Activated gamma-delta T cell (primary cell): ENCODE data around the gene MUC5B.

Experiments used
- DNase-seq: peaks from one replicate; lab custom pipeline; 2025; lab: John Stamatoyannopoulos, UW

MUC5B gene

DNA sequence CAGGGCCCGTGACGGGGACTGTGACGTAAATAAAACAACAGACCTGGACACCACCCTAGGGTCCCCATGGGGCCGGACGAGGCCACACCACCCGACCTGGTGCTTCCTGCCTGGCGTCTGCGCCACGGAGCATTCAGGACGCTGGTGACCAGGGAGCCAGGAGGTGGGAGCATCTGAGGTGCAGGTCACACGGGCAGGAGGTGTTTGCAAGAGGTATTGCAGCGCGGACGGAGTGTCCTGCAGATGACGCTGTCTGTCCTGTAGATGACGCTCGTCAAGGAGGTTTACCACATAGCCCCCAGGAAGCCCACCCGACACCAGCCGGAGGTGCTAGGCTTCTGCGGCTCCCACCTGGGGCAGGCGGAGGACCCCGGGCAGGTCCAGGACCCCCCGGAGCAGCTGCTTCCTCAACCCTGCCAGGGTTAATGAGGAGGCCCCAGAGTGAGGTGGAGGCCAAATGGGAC is 986 bp upstream of the MUC5B start:
- no peak for DNase-seq

GRCh38 chr11:1223346-1224110 is 662 bp downstream of the MUC5B start:
- DNase-seq, result no peak

DNA sequence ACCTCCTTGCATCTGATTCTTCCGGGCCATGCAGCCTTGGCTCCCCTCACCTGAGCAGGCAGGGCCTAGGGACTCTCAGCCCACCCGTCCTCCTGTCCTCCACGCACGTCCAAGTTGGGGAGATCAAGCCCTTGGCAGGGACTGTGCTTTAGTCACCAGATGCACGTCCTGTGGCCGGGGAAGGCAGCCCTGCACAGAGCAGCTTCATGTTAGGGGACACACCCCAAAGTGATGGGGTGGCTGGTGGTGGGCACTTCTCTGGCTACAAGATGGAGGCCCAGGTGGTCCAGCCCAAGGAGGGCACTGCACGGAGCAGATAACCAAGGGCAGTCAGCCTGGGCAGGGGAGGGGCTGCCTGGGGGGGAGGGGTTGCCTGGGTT is 1.2 kb downstream of the MUC5B start:
- no peak for DNase-seq

DNA sequence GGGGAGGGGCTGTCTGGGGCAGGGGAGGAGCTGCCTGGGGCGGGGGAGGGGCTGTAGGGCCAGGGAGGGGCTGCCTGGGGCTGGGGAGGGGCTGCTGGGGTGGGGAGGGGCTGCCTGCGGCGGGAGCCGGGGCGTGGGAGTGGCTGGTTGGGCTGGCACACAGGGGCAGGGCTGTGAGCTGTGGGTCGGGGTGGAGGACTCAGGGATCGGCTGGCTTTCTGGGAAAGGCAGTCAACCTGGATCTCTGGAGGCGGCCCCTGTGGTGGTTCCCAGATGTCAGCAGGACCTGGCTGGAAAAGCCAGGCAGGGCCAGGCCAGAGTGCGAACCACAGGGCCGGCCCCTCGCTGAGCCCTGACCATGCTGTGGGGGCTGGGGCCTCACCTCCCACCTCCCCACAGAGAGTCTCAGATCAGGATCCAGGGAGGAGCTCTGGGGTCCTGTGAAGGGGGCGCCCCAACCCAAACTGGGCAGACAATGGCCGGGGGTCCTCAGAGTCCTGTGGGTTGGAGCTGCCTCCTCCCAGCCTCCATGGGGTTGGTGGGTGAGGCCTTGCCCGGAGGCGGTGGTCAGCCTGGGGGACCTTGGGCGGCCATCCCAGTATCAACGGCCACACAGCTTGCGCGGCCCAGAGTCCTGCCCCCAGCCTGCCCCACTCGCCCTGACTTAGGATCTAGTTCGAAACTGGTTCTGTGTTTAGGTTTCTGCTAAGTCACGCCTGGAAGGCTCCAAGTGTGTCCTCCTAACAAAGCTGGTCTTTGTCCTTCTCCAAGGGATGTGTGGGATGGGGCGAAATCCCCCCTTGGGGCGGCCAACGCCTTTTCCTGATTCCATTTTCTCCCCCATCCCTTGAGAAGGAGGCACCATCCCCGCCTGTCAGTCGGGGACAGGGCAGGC is 1.9 kb downstream of the MUC5B start:
- no peak for DNase-seq

GRCh38 chr11:1225386-1226225 is 2.7 kb downstream of the MUC5B start:
- DNase-seq, result no peak

DNA sequence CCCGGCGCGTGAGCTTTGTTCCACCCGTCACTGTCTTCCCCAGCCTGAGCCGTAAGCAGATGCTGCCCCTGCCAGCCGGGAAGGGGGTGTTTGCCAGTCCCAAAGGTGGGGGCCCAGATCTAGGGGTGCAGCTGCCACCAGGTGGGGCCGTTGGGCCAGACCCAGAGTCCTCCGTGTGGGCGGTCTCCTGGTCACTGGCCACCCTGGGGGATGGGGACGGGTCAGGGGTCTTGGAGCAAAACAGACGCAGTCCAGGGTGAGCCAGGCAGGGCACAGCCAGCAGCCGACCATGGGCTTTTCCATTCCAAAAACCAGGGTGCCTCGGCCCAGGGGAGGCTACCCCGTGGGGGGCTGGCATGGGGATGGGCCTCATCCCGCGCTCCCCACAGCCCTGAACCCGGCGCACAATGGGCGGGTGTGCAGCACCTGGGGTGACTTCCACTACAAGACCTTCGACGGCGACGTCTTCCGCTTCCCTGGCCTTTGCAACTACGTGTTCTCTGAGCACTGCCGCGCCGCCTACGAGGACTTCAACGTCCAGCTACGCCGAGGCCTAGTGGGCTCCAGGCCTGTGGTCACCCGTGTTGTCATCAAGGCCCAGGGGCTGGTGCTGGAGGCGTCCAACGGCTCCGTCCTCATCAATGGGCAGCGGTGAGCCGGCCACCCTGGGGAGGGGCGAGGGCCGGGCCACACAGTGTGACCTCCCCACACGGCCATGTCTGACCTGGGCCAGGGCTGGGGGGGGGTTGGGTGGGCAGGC is 3.5 kb downstream of the MUC5B start:
- DNase-seq, result no peak

- DNase-seq, result no peak
Measured at GRCh38 chr11:1226986-1227550, 4.2 kb downstream of the MUC5B start.

DNA sequence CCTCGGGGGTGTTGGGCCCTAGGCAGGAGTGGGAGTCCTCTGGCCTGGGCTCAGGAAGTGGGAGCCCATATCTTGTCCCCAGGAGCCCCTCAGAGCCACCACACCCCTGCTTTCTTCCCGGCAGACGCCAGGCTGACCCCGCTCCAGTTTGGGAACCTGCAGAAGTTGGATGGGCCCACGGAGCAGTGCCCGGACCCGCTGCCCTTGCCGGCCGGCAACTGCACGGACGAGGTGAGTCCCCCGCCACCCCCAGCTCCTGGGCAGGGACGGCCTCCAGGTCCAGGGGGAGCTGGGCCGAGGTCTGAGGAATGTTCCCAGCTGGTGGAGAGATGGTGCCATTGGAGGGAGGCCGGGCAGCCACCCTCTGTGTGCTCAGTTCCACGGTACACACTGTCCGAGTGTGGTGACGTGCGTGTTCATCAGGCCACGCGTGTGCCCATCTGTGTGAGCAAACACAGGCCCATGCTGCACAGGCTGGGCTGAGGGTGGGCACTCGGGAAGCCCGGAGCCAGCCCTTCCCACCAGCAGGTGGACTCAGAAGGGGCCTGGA is 4.8 kb downstream of the MUC5B start:
- no peak for DNase-seq

GRCh38 chr11:1228101-1228821 is 5.4 kb downstream of the MUC5B start:
- DNase-seq, result no peak

DNA sequence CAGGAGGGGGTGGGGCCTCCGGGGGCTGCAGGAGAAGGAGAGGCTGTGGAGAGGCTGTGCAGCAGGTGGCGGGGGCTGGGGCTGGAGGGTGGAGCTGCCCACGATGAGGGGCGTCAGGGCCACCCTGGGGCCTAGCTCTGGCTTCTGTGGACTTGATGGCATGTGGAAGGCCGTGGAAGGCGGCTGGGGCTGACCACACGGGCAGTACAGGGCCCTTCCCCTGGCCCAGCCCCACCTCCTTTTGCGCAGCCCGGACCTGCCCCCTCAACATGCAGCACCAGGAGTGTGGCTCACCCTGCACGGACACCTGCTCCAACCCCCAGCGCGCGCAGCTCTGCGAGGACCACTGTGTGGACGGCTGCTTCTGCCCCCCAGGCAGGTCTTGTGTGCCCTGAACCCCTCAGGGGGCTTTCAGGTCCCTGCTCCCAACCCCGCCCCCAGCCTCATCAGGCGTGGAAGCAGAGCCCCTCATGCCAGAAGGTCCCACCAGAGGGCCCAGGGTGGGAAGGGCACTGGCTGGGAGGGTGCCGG is 6.1 kb downstream of the MUC5B start:
- DNase-seq, result no peak

GRCh38 chr11:1229471-1230120 is 6.7 kb downstream of the MUC5B start:
- no peak for DNase-seq

DNA sequence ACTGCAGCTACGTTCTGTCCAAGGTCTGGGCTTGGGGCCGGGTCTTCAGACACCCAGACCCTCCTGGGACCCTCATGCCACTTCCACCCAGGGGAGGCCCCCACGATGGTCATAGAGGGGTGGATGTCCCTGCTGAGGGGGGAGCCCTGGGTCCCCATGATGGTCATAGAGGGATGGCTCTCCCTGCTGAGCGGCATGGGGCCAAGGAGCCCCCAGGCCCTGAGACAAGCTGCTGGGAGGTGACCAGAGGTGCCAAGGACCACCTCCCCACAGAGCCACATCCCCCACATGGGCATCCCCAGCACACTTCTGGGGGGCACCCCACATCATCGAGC is 7.2 kb downstream of the MUC5B start:
- DNase-seq, result no peak

GRCh38 chr11:1230456-1231395 is 7.9 kb downstream of the MUC5B start:
- DNase-seq, result no peak

DNA sequence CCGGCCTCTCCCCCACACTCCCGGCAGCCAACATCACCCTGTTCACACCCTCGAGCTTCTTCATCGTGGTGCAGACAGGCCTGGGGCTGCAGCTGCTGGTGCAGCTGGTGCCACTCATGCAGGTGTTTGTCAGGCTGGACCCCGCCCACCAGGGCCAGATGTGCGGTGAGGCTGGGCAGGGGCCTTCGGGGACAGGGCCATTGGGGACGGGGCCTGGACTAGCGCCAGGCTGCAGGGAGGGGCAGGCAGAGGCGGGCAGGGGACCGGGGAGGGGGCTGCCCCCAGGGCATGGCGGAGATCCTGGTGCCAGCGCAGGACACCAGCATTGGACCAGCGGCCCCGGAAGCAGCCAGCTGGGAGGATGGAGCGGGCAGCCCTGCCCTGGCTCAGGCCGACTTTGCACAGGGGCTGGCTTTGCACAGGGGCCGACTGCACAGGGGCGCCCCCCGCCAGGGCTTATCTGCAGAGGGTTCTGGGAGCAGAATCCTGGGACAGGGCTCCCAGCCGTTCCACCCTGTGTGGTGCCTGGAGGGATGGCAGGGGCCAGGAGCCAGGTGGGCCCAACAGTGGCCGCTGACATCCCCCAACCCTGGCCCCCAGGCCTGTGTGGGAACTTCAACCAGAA is 8.6 kb downstream of the MUC5B start:
- DNase-seq, result no peak

GRCh38 chr11:1232021-1232882 is 9.4 kb downstream of the MUC5B start:
- DNase-seq, result no peak

DNA sequence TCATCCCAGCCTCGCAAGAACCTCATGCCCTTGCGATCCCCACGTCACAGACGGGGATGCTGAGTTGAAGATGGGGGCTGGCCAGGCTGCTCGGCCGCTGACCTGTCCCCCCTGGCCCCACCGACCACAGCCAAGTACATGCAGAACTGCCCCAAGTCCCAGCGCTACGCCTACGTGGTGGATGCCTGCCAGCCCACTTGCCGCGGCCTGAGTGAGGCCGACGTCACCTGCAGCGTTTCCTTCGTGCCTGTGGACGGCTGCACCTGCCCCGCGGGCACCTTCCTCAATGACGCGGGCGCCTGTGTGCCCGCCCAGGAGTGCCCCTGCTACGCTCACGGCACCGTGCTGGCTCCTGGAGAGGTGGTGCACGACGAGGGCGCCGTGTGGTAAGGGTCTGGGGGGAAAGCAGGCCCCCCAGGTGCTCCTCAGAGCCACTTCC is 10.0 kb downstream of the MUC5B start:
- no peak for DNase-seq
